Liver (tissue), 2 donors: ENCODE data around the gene FAM222A.

Experiments used
- YY1 ChIP-seq: IDR thresholded peaks from 2 replicates; pipeline ENCODE4 v1.6.1; 2016; ENCODE audit warnings: antibody characterized with exemption, mild to moderate bottlenecking
- TF ChIP-seq, protein P1 (sequence below): fragments of 150-350 bp; IDR thresholded peaks from 2 replicates; pipeline ENCODE4 v1.5.1; 2017; ENCODE audit warnings: improper control_type of control experiment, low read depth, low read length; ENCODE audit not compliant: missing input control
- donor health status: healthy.

DNA sequence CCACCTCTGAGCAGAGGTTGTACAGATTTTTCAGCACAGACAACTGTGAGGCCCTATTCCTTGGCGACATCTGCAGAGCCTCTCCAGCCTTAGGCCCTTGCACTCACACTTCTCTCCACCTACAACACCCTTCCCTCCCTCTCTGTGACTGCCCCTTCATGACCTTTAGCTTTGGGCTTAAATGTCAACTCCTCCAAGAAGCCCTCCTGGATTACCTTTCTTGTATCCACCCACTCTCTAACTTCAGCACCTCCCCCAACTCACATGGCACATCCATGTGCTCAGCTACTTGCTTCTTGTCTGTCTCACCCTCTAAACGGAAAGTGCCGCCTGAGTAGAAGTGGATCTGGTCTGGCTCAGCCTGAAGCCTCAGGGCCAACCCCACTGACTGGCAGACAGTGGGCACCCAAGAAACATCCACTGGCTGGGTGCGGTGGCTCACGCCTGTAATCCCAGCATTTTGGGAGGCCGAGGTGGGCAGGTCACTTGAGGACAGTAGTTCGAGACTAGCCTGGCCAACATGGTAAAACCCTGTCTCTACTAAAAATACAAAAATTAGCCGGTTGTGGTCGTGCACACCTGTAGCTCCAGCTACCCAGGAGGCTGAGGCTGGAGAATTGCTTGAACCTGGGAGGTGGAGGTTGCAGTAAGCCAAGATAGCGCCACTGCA lies 97.5 kb downstream of the FAM222A start:
- TF ChIP-seq, protein P1, sequence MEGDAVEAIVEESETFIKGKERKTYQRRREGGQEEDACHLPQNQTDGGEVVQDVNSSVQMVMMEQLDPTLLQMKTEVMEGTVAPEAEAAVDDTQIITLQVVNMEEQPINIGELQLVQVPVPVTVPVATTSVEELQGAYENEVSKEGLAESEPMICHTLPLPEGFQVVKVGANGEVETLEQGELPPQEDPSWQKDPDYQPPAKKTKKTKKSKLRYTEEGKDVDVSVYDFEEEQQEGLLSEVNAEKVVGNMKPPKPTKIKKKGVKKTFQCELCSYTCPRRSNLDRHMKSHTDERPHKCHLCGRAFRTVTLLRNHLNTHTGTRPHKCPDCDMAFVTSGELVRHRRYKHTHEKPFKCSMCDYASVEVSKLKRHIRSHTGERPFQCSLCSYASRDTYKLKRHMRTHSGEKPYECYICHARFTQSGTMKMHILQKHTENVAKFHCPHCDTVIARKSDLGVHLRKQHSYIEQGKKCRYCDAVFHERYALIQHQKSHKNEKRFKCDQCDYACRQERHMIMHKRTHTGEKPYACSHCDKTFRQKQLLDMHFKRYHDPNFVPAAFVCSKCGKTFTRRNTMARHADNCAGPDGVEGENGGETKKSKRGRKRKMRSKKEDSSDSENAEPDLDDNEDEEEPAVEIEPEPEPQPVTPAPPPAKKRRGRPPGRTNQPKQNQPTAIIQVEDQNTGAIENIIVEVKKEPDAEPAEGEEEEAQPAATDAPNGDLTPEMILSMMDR: no peak
- no peak for TF ChIP-seq YY1
